ENCODE measurements around the gene SEC61G.

Gene SEC61G

DNA sequence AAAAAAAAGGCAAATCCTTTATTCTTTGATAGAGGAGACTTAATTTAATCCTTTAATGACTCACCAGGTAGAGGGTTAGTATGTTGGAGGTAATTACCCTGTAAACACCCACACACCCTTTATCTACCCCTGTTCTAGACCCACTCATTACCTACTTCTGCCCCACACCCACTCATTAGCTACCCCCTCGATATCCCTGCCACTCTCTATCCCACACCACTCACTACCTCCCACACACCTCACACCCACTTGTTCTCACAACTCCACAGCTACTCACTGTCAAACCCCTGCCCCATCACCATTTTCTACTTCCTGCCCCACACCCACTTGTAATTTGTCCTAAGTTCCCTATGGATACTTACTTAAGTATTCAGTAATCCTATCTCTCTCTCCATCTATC, 49.7 kb downstream of the SEC61G start:
- no peak overlapping the region for H3K9ac ChIP-seq
- H3K4me3 ChIP-seq (ENCODE audit: low read depth, low read length) = no peak overlapping the region
- H3K36me3 ChIP-seq (ENCODE audit: control insufficient read depth, insufficient read depth, low read length) = no peaks in the 10 kb centered on the region
- no peak overlapping the region for H3K27ac ChIP-seq
- H3K9me3 ChIP-seq (ENCODE audit: control insufficient read depth, low read length) = no peaks in the 10 kb centered on the region
- TF ChIP-seq, protein P1, sequence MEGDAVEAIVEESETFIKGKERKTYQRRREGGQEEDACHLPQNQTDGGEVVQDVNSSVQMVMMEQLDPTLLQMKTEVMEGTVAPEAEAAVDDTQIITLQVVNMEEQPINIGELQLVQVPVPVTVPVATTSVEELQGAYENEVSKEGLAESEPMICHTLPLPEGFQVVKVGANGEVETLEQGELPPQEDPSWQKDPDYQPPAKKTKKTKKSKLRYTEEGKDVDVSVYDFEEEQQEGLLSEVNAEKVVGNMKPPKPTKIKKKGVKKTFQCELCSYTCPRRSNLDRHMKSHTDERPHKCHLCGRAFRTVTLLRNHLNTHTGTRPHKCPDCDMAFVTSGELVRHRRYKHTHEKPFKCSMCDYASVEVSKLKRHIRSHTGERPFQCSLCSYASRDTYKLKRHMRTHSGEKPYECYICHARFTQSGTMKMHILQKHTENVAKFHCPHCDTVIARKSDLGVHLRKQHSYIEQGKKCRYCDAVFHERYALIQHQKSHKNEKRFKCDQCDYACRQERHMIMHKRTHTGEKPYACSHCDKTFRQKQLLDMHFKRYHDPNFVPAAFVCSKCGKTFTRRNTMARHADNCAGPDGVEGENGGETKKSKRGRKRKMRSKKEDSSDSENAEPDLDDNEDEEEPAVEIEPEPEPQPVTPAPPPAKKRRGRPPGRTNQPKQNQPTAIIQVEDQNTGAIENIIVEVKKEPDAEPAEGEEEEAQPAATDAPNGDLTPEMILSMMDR (IDR thresholded peaks at IDR 0.05) = no peak
- H3K4me1 ChIP-seq = no peaks in the 10 kb centered on the region
- no peak overlapping the region for H2AFZ ChIP-seq
- H3K4me2 ChIP-seq (ENCODE audit: low read length) = no peak overlapping the region
- H3K79me2 ChIP-seq = no peaks in the 10 kb centered on the region
- H3K27me3 ChIP-seq (ENCODE audit: control insufficient read depth, insufficient read depth, low read length) = no peaks in the 10 kb centered on the region

DNA sequence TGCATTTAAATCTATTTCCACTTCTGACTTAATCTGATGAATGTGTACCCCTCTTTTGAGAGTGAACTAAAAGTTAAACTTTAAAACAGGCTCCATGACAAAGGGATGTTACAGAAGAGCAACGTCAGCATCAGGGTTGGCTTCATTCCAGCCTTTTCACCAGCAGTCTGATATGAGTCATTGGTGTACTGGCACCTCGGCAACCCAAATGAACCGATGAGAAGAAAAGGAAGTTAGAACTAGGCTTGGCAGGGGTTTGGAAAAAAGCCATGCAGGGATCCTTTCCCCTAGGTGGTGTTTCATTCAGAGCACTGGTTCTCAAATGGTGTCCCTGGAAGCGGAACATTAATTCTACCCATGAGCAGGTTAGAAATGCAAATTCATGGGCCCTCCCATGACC, 53.6 kb downstream of the SEC61G start:
- no peak overlapping the region for H2AFZ ChIP-seq
- no peaks in the 10 kb centered on the region for H3K4me1 ChIP-seq
- no peaks in the 10 kb centered on the region for H3K9me3 ChIP-seq (ENCODE audit: control insufficient read depth, low read length)
- H3K36me3 ChIP-seq (ENCODE audit: control insufficient read depth, insufficient read depth, low read length) = no peaks in the 10 kb centered on the region
- H3K27me3 ChIP-seq (ENCODE audit: control insufficient read depth, insufficient read depth, low read length) = no peaks in the 10 kb centered on the region
- H3K4me2 ChIP-seq (ENCODE audit: low read length) = no peak overlapping the region
- no peak overlapping the region for H3K9ac ChIP-seq
- H3K27ac ChIP-seq = no peak overlapping the region
- H3K4me3 ChIP-seq (ENCODE audit: low read depth, low read length) = no peak overlapping the region
- H3K79me2 ChIP-seq = no peaks in the 10 kb centered on the region
- TF ChIP-seq, protein P1 (IDR thresholded peaks at IDR 0.05) = no peak

DNA sequence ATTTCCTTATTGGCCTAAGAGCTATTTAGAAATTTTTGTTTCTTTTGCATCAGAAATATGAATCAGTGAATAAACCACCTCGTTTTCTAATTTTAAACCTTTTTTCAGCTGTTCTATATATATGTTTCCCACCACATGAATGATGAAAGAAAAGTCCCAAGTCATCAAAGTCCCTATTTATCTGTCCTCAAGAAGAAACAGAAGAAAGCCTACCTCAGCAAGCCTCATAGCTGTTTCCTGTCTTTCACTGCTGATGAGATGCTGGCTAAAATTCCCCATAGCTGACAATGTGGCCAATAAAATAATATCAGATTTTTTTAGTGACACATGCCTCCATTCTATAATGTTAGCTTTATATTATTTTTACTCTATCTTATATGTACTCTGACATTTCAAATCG, 54.2 kb downstream of the SEC61G start:
- no peak overlapping the region for H3K4me2 ChIP-seq (ENCODE audit: low read length)
- H3K4me3 ChIP-seq (ENCODE audit: low read depth, low read length) = no peak overlapping the region
- no peaks in the 10 kb centered on the region for H3K36me3 ChIP-seq (ENCODE audit: control insufficient read depth, insufficient read depth, low read length)
- H3K27me3 ChIP-seq (ENCODE audit: control insufficient read depth, insufficient read depth, low read length) = no peaks in the 10 kb centered on the region
- no peaks in the 10 kb centered on the region for H3K79me2 ChIP-seq
- H3K4me1 ChIP-seq = no peaks in the 10 kb centered on the region
- no peak overlapping the region for H2AFZ ChIP-seq
- TF ChIP-seq, protein P1 (IDR thresholded peaks at IDR 0.05) = no peak
- no peak overlapping the region for H3K27ac ChIP-seq
- H3K9ac ChIP-seq = no peak overlapping the region
- H3K9me3 ChIP-seq (ENCODE audit: control insufficient read depth, low read length) = no peaks in the 10 kb centered on the region
